ENCODE data around the gene CCDC88C. TPM values are rescaled to one million over a fixed set of nuclear protein-coding genes. Genes with fewer than 3 reads are reported as not detected.
"Not testable (repeated sequence)": the region's sequence is repeated elsewhere in the genome, so short reads cannot be mapped to it uniquely, and the experiment has no call there.

The CCDC88C gene
- polyA plus RNA-seq, 6 donors from 2014 or later: 13.5 to 35.0 (median 15.8) TPM

DNA sequence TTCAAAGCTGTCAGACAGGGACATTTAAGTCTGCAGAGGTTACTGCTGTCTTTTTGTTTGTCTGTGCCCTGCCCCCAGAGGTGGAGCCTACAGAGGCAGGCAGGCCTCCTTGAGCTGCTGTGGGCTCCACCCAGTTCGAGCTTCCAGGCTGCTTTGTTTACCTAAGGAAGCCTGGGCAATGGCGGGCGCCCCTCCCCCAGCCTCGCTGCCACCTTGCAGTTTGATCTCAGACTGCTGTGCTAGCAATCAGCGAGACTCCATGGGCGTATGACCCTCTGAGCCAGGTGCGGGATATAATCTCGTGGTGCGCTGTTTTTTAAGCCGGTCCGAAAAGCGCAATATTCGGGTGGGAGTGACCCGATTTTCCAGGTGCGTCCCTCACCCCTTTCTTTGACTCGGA lies 18.6 kb upstream of the CCDC88C start:
- not testable (repeated sequence) for H3K27ac Mint-ChIP-seq; DNase-seq; ATAC-seq (ENCODE audit: low read depth in 2 of 2); H3K4me1 Mint-ChIP-seq; H3K4me3 Mint-ChIP-seq
- Mint-ChIP-seq H3K27me3 (peaks cover 0 to 11% (median 9%) of the 10 kb centered on the region in 3 donors), H3K9me3 (peaks cover 0 to 19% (median 11%) of the 10 kb centered on the region in 7 donors), H3K36me3 (peaks cover 9 to 20% of the 10 kb centered on the region in 2 donors)

GRCh38 chr14:91429385-91429784 lies 11.8 kb upstream of the CCDC88C start:
- DNase-seq (no peak), ATAC-seq (ENCODE audit: low read depth in 2 of 2) (no peak)
- Mint-ChIP-seq H3K27me3 (no peaks in the 10 kb centered on the region), H3K4me3 (no peak overlapping the region), H3K4me1 (peaks cover 18 to 26% (median 21%) of the 10 kb centered on the region in 3 donors), H3K36me3 (no peaks in the 10 kb centered on the region), H3K9me3 (peaks cover 0 to 7% (median 4%) of the 10 kb centered on the region in 7 donors), H3K27ac (no peak overlapping the region)

DNA sequence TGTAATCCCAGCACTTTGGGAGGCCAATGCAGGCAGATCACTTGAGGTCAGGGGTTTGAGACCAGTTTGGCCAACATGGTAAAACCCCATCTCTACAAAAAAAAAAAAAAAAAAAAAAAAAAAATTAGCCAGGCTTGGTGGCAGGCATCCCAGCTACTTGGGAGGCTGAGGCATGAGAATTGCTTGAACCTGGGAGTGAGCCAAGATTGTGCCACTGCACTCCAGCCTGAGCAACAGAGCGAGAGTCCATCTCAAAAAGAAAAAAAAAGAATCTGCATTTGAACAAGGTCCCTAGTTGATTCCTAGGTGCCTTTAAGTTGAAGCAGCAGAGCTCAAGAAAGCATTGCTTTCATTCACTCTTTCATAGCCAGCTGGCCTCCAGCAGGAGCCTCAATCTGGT lies 11.3 kb upstream of the CCDC88C start:
- not testable (repeated sequence) for ATAC-seq (ENCODE audit: low read depth in 2 of 2); DNase-seq; H3K4me3 Mint-ChIP-seq; H3K9me3 Mint-ChIP-seq; H3K27ac Mint-ChIP-seq; H3K27me3 Mint-ChIP-seq; H3K36me3 Mint-ChIP-seq
- peaks cover 18 to 26% (median 21%) of the 10 kb centered on the region in 3 donors for H3K4me1 Mint-ChIP-seq

GRCh38 chr14:91425531-91425944 lies 7.9 kb upstream of the CCDC88C start:
- not testable (repeated sequence) for H3K36me3 Mint-ChIP-seq
- H3K4me1 Mint-ChIP-seq: peaks cover 18 to 26% (median 21%) of the 10 kb centered on the region in 3 donors

GRCh38 chr14:91424813-91425530 lies 7.4 kb upstream of the CCDC88C start:
- no peaks in the 10 kb centered on the region for H3K36me3 Mint-ChIP-seq
- DNase-seq (no peak), ATAC-seq (ENCODE audit: low read depth in 2 of 2) (no peak)
- no peak overlapping the region for H3K4me3 Mint-ChIP-seq
- peak overlapping the region in 2 of 6 donors; percentile 15 to 57 for H3K27ac Mint-ChIP-seq
- no peaks in the 10 kb centered on the region for H3K27me3 Mint-ChIP-seq
- H3K9me3 Mint-ChIP-seq: peaks cover 0 to 7% (median 4%) of the 10 kb centered on the region in 7 donors
- H3K4me1 Mint-ChIP-seq: peaks cover 18 to 26% (median 21%) of the 10 kb centered on the region in 3 donors

More at GRCh38 chr14:91425531-91425944, 7.9 kb upstream of the CCDC88C start:
- not testable (repeated sequence) for H3K27me3 Mint-ChIP-seq, DNase-seq, H3K9me3 Mint-ChIP-seq, H3K4me3 Mint-ChIP-seq
- H3K27ac Mint-ChIP-seq: peak overlapping the region in 4 of 6 donors; percentile 55 to 90 (median 66)
- peak in 1 of 2 donors; percentile 60 for ATAC-seq (ENCODE audit: low read depth in 2 of 2)

GRCh38 chr14:91420686-91421085 lies 3.1 kb upstream of the CCDC88C start:
- Mint-ChIP-seq H3K36me3 (no peaks in the 10 kb centered on the region), H3K9me3 (peaks cover 0 to 2% (median under 1%) of the 10 kb centered on the region in 7 donors), H3K4me3 (peak overlapping the region in 1 of 8 donors; percentile 9), H3K4me1 (peaks cover 20 to 31% (median 26%) of the 10 kb centered on the region in 3 donors), H3K27ac (peak overlapping the region in 2 of 6 donors; percentile 15 to 20), H3K27me3 (no peaks in the 10 kb centered on the region)
- DNase-seq: no peak
- no peak for ATAC-seq (ENCODE audit: low read depth in 2 of 2)

DNA sequence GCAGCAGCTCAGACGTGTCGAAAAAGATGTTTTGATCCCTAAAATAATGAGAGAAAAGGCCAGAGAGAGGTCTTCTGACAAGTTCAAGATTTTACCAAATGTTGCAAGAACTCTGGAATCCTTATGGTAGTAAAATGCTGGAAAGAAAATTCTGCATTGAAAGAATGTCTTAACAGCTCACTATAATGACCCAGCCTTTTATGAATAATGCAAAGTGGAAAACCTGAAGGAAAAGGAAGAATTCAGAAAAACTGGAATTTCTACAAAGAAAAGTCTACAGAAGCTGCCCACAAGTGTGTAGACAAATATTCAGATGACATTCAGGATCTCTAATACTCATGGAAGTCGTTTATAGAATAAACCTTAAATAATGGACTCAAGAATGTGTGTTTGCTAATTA lies 1.8 kb upstream of the CCDC88C start:
- peaks cover 25 to 34% (median 32%) of the 10 kb centered on the region in 3 donors for H3K4me1 Mint-ChIP-seq
- peak overlapping the region in 5 of 6 donors; percentile 96 to 99 (median 98) for H3K27ac Mint-ChIP-seq
- H3K27me3 Mint-ChIP-seq: no peaks in the 10 kb centered on the region
- DNase-seq (no peak), ATAC-seq (ENCODE audit: low read depth in 2 of 2) (no peak)
- H3K4me3 Mint-ChIP-seq: peak overlapping the region in 5 of 8 donors; percentile 79 to 94 (median 90)
- H3K36me3 Mint-ChIP-seq: peaks cover 0 to 3% of the 10 kb centered on the region in 2 donors
- H3K9me3 Mint-ChIP-seq: no peaks in the 10 kb centered on the region

- H3K9me3 Mint-ChIP-seq: no peaks in the 10 kb centered on the region
- ATAC-seq (ENCODE audit: low read depth in 2 of 2) (no peak), DNase-seq (no peak)
- H3K4me1 Mint-ChIP-seq: peaks cover 29 to 39% (median 37%) of the 10 kb centered on the region in 3 donors
- no peaks in the 10 kb centered on the region for H3K27me3 Mint-ChIP-seq
- peak overlapping the region; percentile 78 to 99 (median 98) for H3K27ac Mint-ChIP-seq
- peak overlapping the region; percentile 79 to 94 (median 90) for H3K4me3 Mint-ChIP-seq
- peaks cover under 1 to 7% of the 10 kb centered on the region in 2 donors for H3K36me3 Mint-ChIP-seq
Observed at GRCh38 chr14:91419044-91419397, 1.4 kb upstream of the CCDC88C start.

- Mint-ChIP-seq H3K27me3 (no peaks in the 10 kb centered on the region), H3K36me3 (peaks cover 5 to 11% of the 10 kb centered on the region in 2 donors), H3K4me1 (peaks cover 34 to 44% (median 42%) of the 10 kb centered on the region in 3 donors), H3K4me3 (peak overlapping the region; percentile 79 to 94 (median 90)), H3K27ac (peak overlapping the region; percentile 78 to 99 (median 98)), H3K9me3 (no peaks in the 10 kb centered on the region)
- DNase-seq: peak; percentile 80
- peak; percentile 9 to 15 for ATAC-seq (ENCODE audit: low read depth in 2 of 2)
Observed at GRCh38 chr14:91418387-91419043, 895 bp upstream of the CCDC88C start.

GRCh38 chr14:91417983-91418386 lies 365 bp upstream of the CCDC88C start:
- H3K4me3 Mint-ChIP-seq: peak overlapping the region; percentile 79 to 94 (median 90)
- peak; percentile 81 for DNase-seq
- H3K27ac Mint-ChIP-seq: peak overlapping the region in 5 of 6 donors; percentile 38 to 99 (median 97)
- H3K9me3 Mint-ChIP-seq: no peaks in the 10 kb centered on the region
- peaks cover 40 to 49% (median 47%) of the 10 kb centered on the region in 3 donors for H3K4me1 Mint-ChIP-seq
- no peaks in the 10 kb centered on the region for H3K27me3 Mint-ChIP-seq
- peak; percentile 51 to 52 for ATAC-seq (ENCODE audit: low read depth in 2 of 2)
- H3K36me3 Mint-ChIP-seq: peaks cover 10 to 15% of the 10 kb centered on the region in 2 donors

- Mint-ChIP-seq H3K9me3 (no peaks in the 10 kb centered on the region), H3K4me1 (peaks cover 41 to 58% (median 58%) of the 10 kb centered on the region in 3 donors), H3K4me3 (peak overlapping the region; percentile 94 to 100 (median 98)), H3K36me3 (peaks cover 13 to 16% of the 10 kb centered on the region in 2 donors), H3K27me3 (no peaks in the 10 kb centered on the region), H3K27ac (peak overlapping the region; percentile 99 to 100 (median 99))
- ATAC-seq (ENCODE audit: low read depth in 2 of 2): no peak
- DNase-seq: peak; percentile 40
Observed at GRCh38 chr14:91416744-91417119, 888 bp downstream of the CCDC88C start.

GRCh38 chr14:91415794-91416743 lies 1.6 kb downstream of the CCDC88C start:
- Mint-ChIP-seq H3K27ac (peak overlapping the region; percentile 99 to 100 (median 99)), H3K9me3 (no peaks in the 10 kb centered on the region), H3K36me3 (peaks cover 13 to 20% of the 10 kb centered on the region in 2 donors), H3K27me3 (no peaks in the 10 kb centered on the region), H3K4me1 (peaks cover 47 to 64% (median 64%) of the 10 kb centered on the region in 3 donors), H3K4me3 (peak overlapping the region; percentile 94 to 100 (median 98))
- DNase-seq: peak; percentile 88
- ATAC-seq (ENCODE audit: low read depth in 2 of 2): peak; percentile 64

- H3K4me3 Mint-ChIP-seq: peak overlapping the region; percentile 71 to 100 (median 97)
- peak overlapping the region; percentile 38 to 99 (median 92) for H3K27ac Mint-ChIP-seq
- DNase-seq (no peak), ATAC-seq (ENCODE audit: low read depth in 2 of 2) (no peak)
- H3K36me3 Mint-ChIP-seq: peaks cover 13 to 21% of the 10 kb centered on the region in 2 donors
- H3K27me3 Mint-ChIP-seq: no peaks in the 10 kb centered on the region
- H3K4me1 Mint-ChIP-seq: peaks cover 61 to 80% (median 79%) of the 10 kb centered on the region in 3 donors
- no peaks in the 10 kb centered on the region for H3K9me3 Mint-ChIP-seq
Observed at GRCh38 chr14:91414475-91414833, 3.2 kb downstream of the CCDC88C start.
